NCI-H774 (cell line): Measurements from ENCODE around the gene NFIA.

Source experiments
- DNase-seq: peaks from one replicate; lab custom pipeline; 2025; lab: John Stamatoyannopoulos, UW

NFIA gene

GRCh38 chr1:61498342-61498741, 416.0 kb downstream of the NFIA start:
- no peak for DNase-seq

GRCh38 chr1:61501971-61502916, 419.9 kb downstream of the NFIA start:
- no peak for DNase-seq

- DNase-seq, result no peak
Observed at GRCh38 chr1:61504305-61504704, 421.9 kb downstream of the NFIA start.

GRCh38 chr1:61504852-61505390, 422.6 kb downstream of the NFIA start:
- DNase-seq, result no peak

- no peak for DNase-seq
Observed at GRCh38 chr1:61506236-61506635, 423.9 kb downstream of the NFIA start.

GRCh38 chr1:61506944-61507500, 424.7 kb downstream of the NFIA start:
- no peak for DNase-seq
